GM23338 (cell line): ENCODE measurements around the gene STK33. TPM values are rescaled to one million over a fixed set of nuclear protein-coding genes. Genes with fewer than 3 reads are reported as not detected.

Experiments
- ATAC-seq: fragments of 200-7000 bp; cut with Tn5 transposase; 3 replicates; pipeline ENCODE4 v1.9.1; 2020
- DNase-seq: peaks from one replicate; pipeline ENCODE4 v3.0.0-alpha.2; 2015; ENCODE audit warnings: low spot score
- H2AFZ ChIP-seq: fragments of 200-600 bp; sonication (generic); 2 replicates; pipeline ENCODE4 v1.8.0; 2016; ENCODE audit warnings: antibody characterized with exemption, mild to moderate bottlenecking, moderate library complexity
- H3F3A ChIP-seq: fragments of 200-600 bp; sonication (generic); replicated peaks from 2 replicates; pipeline ENCODE4 v1.8.0; 2017; ENCODE audit warnings: antibody characterized with exemption, mixed run types, low read depth
- H3K27ac ChIP-seq: fragments of 200-600 bp; sonication (generic); 2 replicates; pipeline ENCODE4 v1.6.1; 2016; ENCODE audit warnings: low read depth
- H3K27me3 ChIP-seq: fragments of 200-600 bp; sonication (generic); 2 replicates; pipeline ENCODE4 v1.8.0; 2016; ENCODE audit warnings: mild to moderate bottlenecking, mixed run types, moderate library complexity; ENCODE audit not compliant: insufficient read depth
- H3K36me3 ChIP-seq: fragments of 200-600 bp; sonication (generic); 2 replicates; pipeline ENCODE4 v1.8.0; 2016; ENCODE audit warnings: mild to moderate bottlenecking; ENCODE audit not compliant: insufficient read depth
- H3K4me1 ChIP-seq: fragments of 200-600 bp; sonication (generic); 2 replicates; pipeline ENCODE4 v1.8.0; 2016; ENCODE audit warnings: mild to moderate bottlenecking, moderate library complexity; ENCODE audit not compliant: insufficient read depth
- H3K4me2 ChIP-seq: fragments of 200-600 bp; sonication (generic); 2 replicates; pipeline ENCODE4 v1.7.1; 2017; ENCODE audit warnings: mixed run types
- H3K4me3 ChIP-seq: fragments of 200-600 bp; sonication (generic); 2 replicates; pipeline ENCODE4 v1.6.1; 2016; ENCODE audit warnings: mixed run types
- H3K79me2 ChIP-seq: fragments of 200-600 bp; sonication (generic); replicated peaks from 2 replicates; pipeline ENCODE4 v1.8.0; 2017; ENCODE audit warnings: mild to moderate bottlenecking; ENCODE audit not compliant: insufficient read depth
- H3K9me2 ChIP-seq: fragments of 200-600 bp; sonication (generic); 2 replicates; pipeline ENCODE4 v1.8.0; 2017; ENCODE audit not compliant: insufficient read depth
- H4K20me1 ChIP-seq: fragments of 200-600 bp; sonication (generic); replicated peaks from 2 replicates; pipeline ENCODE4 v1.8.0; 2017; ENCODE audit warnings: mild to moderate bottlenecking; ENCODE audit not compliant: insufficient read depth
- H3K27ac Mint-ChIP-seq: 2 replicates; pipeline ENCODE4 v1.8.0; 2020; ENCODE audit warnings: inconsistent platforms, mild to moderate bottlenecking, moderate library complexity, mixed read lengths
- H3K27me3 Mint-ChIP-seq: 3 replicates; pipeline ENCODE4 v1.8.0; 2022; ENCODE audit warnings: low read depth, mild to moderate bottlenecking, moderate library complexity, mixed read lengths, inconsistent platforms; ENCODE audit not compliant: insufficient read depth, poor library complexity
- H3K36me3 Mint-ChIP-seq: 3 replicates; pipeline ENCODE4 v1.8.0; 2021; ENCODE audit warnings: low read depth, mild to moderate bottlenecking, inconsistent platforms, moderate library complexity, mixed read lengths
- H3K4me1 Mint-ChIP-seq: 3 replicates; pipeline ENCODE4 v1.8.0; 2020; ENCODE audit warnings: mild to moderate bottlenecking, inconsistent platforms, mixed read lengths
- H3K4me3 Mint-ChIP-seq: 3 replicates; pipeline ENCODE4 v1.8.0; 2021; ENCODE audit warnings: moderate library complexity, mild to moderate bottlenecking, inconsistent platforms, mixed read lengths
- H3K9me3 Mint-ChIP-seq: 3 replicates; pipeline ENCODE4 v1.8.0; 2020; ENCODE audit warnings: moderate library complexity, mild to moderate bottlenecking, inconsistent platforms, mixed read lengths
- CREB1 ChIP-seq: fragments of 250-450 bp; sonication (Bioruptor Pico); IDR thresholded peaks from 2 replicates; pipeline ENCODE4 v1.5.0; 2020; ENCODE audit warnings: low read depth, mild to moderate bottlenecking, moderate library complexity
- EZH2phosphoT487 ChIP-seq: fragments of 200-600 bp; sonication (generic); IDR thresholded peaks from one replicate; pipeline ENCODE4 v1.8.1; 2018; ENCODE audit warnings: antibody characterized with exemption; ENCODE audit not compliant: unreplicated experiment
- JUNB ChIP-seq: IDR thresholded peaks from one replicate; pipeline ENCODE4 v1.6.1; 2016; ENCODE audit warnings: antibody characterized with exemption; ENCODE audit not compliant: unreplicated experiment
- ZNF114 ChIP-seq: fragments of 250-450 bp; sonication (Bioruptor Pico); IDR thresholded peaks from 2 replicates; pipeline ENCODE4 v1.5.0; 2020; ENCODE audit warnings: mild to moderate bottlenecking, moderate library complexity
- ZNF462 ChIP-seq: fragments of 250-450 bp; sonication (Bioruptor Pico); IDR thresholded peaks from 2 replicates; pipeline ENCODE4 v1.5.0; 2020; ENCODE audit warnings: mild to moderate bottlenecking, moderate library complexity
- polyA plus RNA-seq: library from polyadenylated mRNA; unstranded; fragments of >200 nt; fragmentation: Nextera tagmentation; extraction: Ambion mirVana; gene quantifications from 2 replicates; pipeline ENCODE4 v1.2.1, GENCODE V29; 2016
- small RNA-seq: library from RNA; depleted of rRNA; stranded (forward); fragments of <200 nt; gene quantifications from one replicate; pipeline ENCODE3, GENCODE V24; 2014; ENCODE audit warnings: low replicate concordance
- total RNA-seq: library from RNA; depleted of rRNA; stranded (reverse); fragments of >200 nt; shearing (Covaris generic); gene quantifications from 2 replicates; pipeline ENCODE4 v1.2.3, GENCODE V29; 2014; rRNA removed

The STK33 gene
- total and polyA plus RNA-seq, 2 experiments from 2014 or later, result 17.2 to 18.2 TPM

DNA sequence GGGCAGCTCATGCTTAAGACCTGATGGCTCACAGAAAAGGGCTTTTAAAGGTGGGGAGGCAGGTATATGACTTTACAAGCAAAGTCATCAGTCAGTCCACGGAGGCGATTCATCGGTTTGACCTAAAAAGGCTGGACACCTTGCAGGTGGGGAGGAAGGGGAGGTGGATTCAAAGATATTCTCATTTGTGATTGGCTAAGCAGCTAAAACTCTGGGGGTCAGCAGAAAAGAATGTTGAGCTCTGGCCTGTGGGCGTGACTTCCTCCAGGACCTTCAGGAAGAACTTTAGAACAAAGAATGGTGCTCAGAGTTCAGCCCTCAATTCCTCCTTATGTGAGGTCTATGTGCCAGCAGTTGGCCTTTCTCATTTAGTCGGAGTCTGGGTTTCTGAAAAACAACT is 252.0 kb downstream of the STK33 start:
- H3K4me1 ChIP-seq, result peaks cover 4% of the 10 kb centered on the region; the same call in 1 of the 2 replicates
- no peak overlapping the region for H2AFZ ChIP-seq
- Mint-ChIP-seq H3K4me3 (no peak overlapping the region), H3K9me3 (no peaks in the 10 kb centered on the region), H3K4me1 (peaks cover 28% of the 10 kb centered on the region), H3K27ac (no peak overlapping the region; the same call in 1 of the 2 replicates), H3K27me3 (peaks cover 8% of the 10 kb centered on the region), H3K36me3 (no peaks in the 10 kb centered on the region)
- no peaks in the 10 kb centered on the region for H4K20me1 ChIP-seq
- H3K4me2 ChIP-seq, result no peak overlapping the region
- TF ChIP-seq ZNF462 (CRISPR knock-in tag) (no peak), ZNF114 (CRISPR knock-in tag) (no peak), JUNB (no peak), CREB1 (CRISPR knock-in tag) (no peak), EZH2phosphoT487 (no peak)
- no peaks in the 10 kb centered on the region for H3F3A ChIP-seq
- H3K79me2 ChIP-seq, result no peaks in the 10 kb centered on the region
- ATAC-seq, result no peak
- H3K9me2 ChIP-seq, result no peaks in the 10 kb centered on the region
- no peaks in the 10 kb centered on the region for H3K36me3 ChIP-seq
- no peak for DNase-seq
- H3K4me3 ChIP-seq, result no peak overlapping the region
- no peaks in the 10 kb centered on the region for H3K27me3 ChIP-seq
- no peak overlapping the region for H3K27ac ChIP-seq

Small RNA genes within 50 kb of the gene (small RNA-seq; reads per million reads assigned to genes)
- gene RF00601, result not detected

Other genes with a start within 250 kb of the STK33 start
- gene TRIM66, start 88.4 kb upstream of the STK33 start, total RNA-seq, result 1.9 and 3.3 TPM in 2 replicates
- gene TRIM66, start 88.4 kb upstream of the STK33 start, polyA plus RNA-seq, result 1.0 and 1.1 TPM in 2 replicates
- gene RPL27A, start 88.6 kb upstream of the STK33 start, total RNA-seq, result 961 and 1,283 TPM in 2 replicates
- 3,167 and 3,552 TPM in 2 replicates for gene RPL27A, start 88.6 kb upstream of the STK33 start, polyA plus RNA-seq